NCI-H146 treated with DMSO at 0.1 percent for 48 hours (cell line): Measurements from ENCODE around the gene SDC4.

Source experiments
- DNase-seq: peaks from one replicate; lab custom pipeline; 2025; ENCODE audit not compliant: unreplicated experiment; lab: John Stamatoyannopoulos, UW

SDC4 gene

DNA sequence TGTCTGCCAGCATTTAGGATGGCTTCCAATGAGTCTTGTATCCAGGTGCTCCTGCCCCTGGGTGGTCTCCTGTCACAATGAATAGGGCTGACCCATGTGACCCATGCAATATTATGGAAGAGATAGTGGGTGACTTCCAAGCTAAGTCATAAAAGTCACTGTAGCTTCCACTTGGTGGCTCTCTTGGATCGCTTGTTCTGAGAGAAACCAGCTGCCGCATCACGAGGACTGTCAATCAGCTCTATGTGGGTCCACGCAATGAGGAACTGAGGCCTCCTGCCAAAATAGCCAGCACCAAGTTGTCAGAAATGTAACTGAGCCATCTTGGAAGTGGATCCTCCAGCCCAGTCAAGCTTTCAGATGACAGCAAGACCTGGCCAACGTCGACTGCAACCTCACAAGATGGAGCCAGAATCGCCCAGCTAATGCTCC, 25.3 kb downstream of the SDC4 start:
- DNase-seq: peak; percentile 15

DNA sequence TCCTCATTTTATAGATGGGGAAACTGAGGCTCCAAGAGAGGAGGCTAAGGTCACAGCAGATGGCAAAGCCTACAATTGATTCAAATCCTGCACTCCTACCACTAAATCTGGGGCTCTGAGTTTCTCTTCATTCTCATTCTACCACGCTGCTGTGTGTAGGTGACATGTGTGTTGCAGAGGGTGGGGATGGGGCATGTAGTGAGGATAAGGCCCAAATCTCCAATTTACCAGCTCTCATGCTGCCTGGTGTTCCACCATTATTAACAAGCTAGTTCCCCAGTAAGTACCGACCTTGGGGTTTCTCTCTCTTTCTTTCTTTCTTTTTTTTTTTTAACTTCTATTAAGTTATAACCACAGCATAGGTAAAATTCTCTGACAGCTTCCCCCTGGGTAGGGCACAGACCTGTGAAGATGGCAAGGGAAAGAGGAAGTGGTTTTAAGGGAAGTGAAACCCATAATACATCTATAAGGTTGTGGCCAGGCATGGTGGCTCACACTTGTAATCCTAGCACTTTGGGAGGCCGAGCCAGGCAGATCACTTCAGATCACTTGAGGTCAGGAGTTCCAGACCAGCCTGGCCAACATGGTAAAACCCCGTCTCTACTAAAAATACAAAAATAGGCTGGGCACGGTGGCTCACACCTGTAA, 27.2 kb downstream of the SDC4 start:
- no peak for DNase-seq

DNA sequence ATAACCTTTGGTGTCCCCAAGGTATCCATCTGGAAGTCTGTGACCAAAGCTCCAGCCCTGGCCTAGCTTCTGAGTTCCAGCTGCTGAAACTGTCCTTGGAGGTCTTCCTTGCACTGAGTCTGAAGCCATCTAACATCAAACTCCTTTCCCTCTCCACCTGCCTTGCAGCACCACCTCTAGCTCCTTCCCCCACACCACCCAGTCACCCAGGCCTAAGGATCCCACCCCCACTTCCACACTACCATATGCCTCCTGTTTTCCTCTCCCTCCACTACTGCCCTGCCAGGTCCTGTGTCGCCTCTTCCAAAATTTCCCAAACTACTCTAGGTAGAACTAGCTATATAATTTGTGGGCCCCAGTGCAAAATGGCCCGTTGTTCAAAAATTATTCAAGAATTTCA, 29.3 kb downstream of the SDC4 start:
- DNase-seq: no peak

DNA sequence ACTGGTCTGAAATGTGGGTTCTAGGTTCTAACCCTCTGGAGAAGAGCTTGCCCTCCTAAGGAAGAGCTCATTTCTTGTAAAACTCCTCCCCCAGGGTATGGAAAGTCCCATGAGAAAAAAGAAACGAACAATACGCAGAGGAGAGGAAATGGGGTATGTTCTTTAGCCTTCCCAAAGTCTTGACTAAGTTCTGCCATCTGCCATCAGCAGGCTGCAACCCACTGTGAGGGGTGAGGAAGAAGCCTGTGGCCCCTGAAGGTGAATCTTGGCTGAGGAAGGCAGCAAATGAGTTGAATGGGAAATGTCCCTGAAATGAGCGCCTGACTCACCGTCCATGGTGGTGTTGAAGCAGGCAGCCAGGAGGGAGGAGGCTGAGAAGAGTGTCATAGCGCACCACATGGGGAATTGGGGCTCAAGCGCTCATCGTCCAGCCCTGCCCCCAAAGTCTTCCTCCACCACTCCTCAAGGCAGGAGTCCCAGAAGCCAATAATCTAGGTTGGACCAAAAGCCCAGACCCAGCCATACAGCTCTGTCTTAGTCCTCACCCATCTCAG, 29.8 kb downstream of the SDC4 start:
- no peak for DNase-seq

DNA sequence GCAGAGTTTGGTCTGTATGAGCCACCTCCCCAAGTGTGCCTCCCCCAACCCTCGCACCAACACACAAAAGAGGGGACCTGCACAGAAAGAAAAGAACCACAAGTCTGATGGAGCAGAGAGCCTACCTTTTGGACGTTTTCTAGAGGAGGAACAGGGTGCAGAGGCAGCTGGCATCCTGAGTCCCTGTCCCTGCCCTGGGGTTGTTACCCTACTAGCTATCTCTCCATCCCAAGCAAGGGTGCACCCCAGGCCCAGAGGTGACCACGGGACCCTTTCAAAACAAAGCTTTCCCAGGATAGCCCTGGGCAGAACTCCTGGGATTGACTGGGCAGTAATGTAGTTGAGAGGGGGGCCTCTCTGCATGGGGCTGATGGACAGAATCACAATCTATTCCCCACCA, 30.4 kb downstream of the SDC4 start:
- DNase-seq: no peak

DNA sequence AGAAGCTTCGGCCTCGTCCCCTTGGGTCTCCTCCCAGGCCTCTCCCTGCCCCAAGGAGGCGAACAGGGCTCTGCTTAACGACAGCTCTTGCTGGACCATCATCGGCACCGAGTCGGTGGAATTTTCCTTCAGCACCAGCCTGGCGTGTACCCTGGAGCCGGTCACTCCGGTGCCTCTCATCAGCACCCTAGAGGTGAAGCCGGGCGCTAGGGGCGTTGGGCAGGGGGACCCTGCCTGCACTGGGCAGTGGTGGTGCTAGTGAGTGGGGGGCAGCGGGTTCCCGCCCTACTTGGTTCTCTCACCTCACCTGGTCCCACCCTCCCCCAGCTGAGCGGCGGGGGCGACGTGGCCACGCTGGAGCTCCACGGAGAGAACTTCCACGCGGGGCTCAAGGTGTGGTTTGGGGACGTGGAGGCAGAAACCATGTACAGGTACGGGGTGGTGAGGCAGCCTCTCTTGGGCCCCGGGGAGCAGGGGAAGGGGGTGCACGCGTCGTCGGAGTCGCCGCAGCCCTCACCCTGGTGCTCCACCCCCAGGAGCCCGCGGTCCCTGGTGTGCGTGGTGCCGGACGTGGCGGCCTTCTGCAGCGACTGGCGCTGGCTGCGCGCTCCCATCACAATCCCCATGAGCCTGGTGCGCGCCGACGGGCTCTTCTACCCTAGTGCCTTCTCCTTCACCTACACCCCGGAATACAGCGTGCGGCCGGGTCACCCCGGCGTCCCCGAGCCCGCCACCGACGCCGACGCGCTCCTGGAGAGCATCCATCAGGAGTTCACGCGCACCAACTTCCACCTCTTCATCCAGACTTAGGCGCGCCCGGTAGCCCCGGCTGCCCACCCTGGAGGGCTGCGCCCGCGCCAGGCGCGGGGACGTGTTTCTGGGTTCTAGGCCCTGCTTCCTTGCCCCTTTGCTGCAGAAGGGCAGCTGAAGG, 31.8 kb downstream of the SDC4 start:
- no peak for DNase-seq

DNA sequence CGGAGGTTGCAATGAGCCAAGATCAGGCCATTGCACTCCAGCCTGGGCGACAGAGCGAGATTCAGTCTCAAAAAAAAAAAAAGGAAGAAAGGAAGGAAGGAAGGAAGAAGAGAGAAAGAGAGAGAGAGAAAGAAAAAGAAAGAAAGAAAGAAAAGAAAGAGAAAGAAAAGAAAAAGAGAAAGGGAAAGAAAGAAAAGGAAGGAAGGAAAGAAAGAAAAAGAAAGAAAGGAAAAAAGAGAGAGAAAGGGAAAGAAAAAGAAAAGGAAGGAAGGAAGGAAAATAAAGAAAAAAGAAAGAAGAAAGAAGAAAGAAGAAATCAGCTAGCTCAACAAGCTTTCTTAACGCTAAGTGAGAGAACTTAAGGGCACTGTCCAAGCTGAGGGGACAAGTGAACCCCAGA, 32.6 kb downstream of the SDC4 start:
- DNase-seq: no peak

DNA sequence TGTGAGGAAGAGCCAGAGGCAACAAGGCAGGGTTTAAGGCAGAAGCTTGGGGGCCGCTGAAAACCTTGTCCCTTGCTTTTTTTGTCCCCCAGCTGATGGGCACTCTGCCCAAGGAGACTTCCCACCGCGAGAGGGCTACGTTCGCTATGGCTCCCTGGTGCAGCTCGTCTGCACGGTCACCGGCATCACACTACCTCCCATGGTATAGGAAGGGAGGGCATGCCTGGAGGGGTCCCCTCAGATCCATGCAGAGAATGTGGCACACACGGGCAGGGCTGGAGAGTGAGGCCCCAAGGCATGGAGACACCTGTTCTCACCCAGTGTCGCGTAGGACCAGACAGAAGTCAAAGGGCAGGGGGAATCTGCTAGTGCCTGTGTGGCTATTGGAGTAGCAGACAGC, 34.3 kb downstream of the SDC4 start:
- DNase-seq: no peak

DNA sequence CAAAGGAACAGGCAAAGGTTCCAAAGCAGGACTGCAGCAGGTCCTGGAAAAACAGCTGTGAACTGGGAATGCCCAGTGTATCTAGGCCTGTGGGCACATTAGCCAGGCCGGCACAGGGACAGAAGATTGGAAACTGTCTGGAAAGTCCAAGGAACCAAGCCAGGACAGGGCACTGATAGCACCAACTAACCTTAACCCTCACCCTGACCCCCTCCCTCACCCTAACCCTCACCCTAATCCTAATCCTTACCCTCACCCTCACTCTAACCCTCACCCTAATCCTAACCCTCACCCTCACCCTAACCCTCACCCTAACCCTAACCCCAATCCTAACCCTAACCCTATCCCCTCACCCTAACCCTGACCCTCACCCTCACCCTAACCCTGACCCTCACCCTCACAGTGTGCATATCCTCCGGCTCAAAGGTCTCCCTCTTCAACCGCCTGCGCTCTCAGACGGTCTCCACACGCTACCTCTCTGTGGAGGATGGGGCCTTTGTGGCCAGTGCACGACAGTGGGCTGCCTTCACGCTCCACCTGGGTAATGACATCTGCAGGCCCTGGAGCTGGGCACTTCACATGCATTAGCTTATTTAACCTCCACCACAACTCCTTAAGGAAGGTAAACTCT, 35.0 kb downstream of the SDC4 start:
- DNase-seq: no peak

DNA sequence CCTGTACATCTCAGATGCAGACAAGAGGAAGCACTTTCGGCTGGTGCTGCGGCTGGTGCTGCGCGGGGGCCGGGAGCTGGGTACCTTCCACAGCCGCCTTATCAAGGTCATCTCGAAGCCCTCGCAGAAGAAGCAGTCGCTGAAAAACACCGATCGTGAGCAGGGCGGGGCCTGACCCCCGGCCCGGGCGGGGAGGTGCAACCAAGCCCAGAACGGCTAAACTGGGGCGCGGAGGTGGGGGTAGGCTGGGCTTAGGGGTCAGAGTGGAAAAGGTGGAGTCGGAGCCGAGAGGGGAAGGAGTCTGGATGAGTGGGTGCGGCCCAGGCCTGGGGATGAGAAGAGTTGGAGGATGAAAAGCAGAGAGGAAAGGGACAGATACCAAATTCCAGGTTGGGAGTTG, 36.0 kb downstream of the SDC4 start:
- DNase-seq: no peak

DNA sequence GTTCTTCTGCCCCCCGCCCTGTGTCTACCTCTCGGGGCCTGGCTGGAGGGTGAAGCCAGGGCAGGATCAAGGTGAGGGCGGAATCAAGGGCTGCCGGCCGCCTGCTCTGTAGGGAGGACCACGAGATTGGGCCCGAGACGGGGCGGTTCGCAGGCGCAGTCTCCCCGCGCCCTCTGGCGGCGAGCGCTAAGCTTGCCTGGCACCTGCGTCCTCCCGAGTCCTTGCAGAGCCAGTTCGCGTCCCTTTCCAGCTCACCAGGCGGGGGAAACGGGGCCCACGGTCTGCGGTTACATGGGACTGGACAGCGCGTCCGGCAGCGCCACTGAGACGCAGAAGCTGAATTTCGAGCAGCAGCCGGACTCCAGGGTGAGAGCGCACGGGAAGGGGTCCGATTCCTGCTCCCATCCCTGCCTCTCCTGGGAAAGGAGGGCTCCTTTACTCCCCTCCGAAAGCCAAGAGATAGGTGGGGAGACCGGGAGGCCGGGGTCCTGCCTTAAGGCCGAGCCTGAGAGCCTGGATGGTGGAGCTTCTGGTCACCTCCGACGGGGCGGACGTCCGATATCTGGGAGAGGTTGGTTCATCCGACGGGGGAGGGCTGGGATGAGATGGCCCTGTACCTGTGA, 36.5 kb downstream of the SDC4 start:
- DNase-seq: peak; percentile 46

DNA sequence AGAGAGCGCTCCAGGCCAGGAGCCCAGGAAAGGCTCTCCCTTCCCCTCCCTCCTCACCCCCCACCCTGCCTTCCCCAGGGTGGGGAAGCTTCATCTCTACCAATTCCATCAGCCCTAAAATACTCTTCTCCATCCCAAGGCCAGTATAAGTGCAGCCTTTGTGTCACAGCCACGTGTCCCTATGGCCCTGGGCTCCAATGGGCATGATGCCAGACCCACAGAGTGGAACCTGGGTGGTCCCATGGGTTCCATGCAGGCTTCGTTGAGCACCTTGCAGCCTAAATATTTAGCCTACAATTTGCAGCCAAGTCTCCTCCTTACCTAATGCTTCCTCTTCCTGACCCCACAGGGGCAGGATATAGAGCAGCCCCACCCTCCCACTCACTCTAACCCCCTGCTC, 39.1 kb downstream of the SDC4 start:
- DNase-seq: no peak

DNA sequence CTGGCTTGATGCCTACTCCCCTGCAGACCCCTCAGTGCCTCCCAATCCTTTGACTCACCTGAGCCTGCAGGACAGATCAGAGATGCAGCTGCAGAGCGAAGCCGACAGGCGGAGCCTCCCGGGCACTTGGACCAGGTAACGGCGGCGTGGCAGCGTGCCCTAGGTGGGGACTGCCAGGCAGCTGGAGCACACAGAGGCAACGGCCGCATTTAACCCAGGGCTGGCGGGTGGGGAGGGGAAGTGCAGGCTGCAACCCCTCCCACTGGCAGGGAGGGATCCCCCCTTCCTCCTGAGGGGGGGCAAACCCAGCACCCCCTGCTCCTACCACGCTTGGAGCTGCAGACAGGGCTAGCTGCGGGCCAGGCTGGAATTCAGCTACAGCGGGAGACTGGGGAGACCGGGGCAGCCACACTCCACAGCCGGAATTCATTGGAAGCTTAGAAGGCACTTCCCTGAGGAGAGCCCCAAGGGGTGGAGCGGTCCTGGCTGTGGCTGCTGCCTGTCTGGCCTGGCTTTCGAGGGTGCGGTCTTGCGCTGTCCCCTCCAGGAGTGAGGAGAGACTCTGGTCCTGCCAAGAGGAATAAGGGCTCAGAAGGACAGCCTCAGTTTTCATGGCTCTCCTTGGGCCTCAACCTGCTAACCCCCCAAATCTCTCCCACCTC, 40.0 kb downstream of the SDC4 start, which contains the start of gene MATN4:
TSS of gene MATN4 (minus strand) at position 183 of the 662 bp plus-strand sequence. CDS start 2,717 bp downstream, outside the sequence.
- DNase-seq: no peak

DNA sequence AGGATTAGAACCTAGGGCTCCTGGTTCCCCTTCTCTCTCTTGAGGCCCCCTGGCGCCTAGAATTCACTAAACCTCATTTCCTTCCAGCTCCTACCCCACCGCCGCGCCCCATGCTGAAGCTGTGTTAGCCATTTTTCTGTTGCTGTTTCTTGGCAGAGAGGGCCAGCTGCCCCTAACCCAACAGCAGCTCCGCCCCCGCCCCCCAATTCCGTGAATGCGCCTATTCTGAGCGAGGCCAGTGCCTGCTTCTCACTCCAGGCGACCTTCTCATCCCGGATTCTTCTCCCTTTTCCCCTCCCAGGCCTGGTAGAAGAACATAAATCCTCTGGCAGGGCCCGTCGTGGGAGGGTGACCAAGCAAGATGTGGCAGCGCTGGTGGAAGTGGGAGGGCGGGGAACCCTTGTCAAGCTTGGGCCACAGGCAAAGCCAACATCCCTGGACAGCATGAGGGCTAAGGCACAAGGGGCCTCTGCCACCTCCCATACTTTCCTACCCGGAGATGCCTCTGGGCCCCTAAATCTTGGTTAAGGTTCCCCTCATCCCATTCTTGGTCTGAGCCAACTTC, 41.1 kb downstream of the SDC4 start:
- DNase-seq: no peak

DNA sequence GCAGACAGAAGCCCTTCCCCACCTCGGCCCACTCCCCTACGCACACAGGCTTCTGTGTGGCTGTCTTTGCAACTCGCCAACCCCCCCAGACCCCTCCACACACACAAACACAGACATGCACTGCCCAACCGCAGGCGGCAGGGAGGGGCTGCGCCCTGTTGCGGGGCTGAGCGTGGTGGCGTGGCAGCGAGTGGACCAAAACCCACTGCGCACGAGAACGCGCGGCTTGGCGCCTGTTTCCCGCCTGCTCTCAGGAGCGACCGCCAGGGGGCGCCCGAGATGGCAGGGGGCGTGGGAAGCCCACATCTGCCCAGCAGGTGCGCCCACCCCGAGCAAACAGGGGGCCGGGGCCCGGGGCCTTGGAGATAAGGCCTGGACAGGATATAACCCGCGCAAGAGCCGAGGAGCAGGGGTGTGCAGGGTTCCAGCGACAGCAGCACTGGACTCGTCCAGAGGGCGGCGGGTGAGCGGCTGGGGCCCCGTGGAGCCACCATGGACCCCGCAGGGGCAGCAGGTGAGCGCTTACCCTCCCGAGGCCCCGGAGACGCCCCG, 41.7 kb downstream of the SDC4 start, which contains the start of gene RBPJL:
TSS of gene RBPJL (plus strand) at position 410 of the 552 bp plus-strand sequence. CDS start at position 493, 83 bp downstream.
- no peak for DNase-seq

DNA sequence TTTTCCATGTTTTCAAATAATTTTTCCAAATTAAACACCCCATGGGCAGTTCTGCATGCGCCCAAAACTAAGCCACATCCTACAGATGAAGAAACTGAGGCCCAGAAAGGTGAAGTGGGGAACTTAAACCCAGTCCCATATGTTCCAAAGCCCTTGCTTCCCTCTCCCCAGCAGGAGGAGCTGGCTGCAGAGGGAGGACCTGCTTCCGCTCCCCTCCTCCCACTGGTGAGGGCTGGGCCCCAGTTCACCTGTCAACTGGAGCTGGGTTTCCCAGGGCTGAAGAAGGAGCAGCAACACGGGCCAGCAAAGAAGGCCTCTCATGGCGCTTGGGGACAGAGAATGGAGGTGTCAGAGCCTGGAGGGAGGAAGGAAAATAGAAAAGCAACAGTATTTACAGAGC, 43.0 kb downstream of the SDC4 start:
- no peak for DNase-seq

DNA sequence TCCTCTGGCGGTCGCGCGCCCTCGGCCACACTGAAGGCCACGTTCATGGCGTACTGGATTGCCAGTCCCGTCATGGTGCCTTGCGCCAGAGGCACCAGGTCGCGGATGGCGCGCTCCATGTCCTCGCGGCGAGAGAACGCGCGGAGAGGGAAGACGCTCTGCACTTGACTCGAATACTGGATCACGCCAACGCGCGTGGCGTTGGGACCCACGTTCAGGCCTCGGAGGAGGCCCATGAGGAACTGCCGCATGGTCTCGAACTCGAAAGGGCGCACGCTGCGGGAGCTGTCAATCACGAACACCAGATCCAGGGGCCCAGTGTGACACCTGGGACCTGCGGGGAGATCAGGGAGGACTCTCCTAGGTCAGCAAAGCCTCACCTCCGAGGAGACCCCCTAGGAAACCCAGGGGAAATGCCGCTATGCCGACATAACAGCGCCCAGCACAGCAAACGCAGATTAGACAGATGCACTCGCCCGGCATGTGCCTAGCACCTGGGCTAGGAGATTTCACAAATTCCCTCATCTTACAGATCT, 43.7 kb downstream of the SDC4 start:
- no peak for DNase-seq

DNA sequence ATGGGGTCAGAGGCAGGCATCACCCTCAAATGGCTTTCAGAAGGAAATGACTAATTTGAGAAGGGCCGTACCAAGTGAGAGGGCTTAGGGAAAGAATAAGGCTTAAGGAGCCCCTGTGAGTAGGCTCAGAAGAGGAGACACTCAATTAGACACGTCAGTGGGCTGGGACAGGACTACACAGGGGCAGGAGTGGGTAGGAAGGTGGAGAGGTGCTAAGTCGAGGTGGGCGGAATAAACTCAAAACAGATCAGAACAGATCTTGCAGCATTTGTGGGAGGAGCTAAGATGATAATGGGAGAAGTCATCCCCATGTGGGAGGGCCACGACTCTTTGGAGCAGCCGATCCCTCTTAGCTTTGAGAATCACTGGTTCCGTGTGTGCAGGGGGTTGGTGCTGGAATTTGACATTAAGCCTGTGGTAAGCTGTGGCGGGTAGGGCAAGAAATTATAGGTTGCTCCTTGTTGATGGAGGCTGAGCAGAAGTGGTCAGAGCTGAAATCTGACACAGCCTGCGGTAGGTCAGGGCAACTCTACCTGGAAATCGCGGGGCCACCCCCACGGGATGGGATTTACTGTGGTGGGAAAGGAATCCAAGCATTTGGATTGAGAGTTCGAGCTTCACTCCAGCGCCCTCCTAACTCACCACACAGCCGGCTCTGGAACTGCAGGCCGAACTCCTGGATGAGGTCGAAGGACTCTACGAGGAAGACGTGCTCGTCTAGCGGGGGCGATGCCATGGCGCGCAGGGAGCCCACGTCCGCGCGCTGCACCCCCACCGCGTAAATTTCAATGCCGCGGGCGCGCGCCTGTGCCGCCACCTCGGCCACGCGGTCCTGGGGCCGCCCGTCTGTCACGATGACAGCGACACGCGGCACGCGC, 44.4 kb downstream of the SDC4 start:
- no peak for DNase-seq
